ENCODE data around the gene CCL25.
A peak's percentile ranks its signal among the peaks of the same experiment; 100 is the strongest.
"Not testable (repeated sequence)": the region's sequence is repeated elsewhere in the genome, so short reads cannot be mapped to it uniquely, and the experiment has no call there.

CCL25 gene

GRCh38 chr19:8052464-8052859, at the start of gene CCL25:
Gene CCL25, plus strand, starts transcription at chr19:8052760. Its CDS starts 290 bp downstream, at chr19:8053050.
- DNase-seq, result no peak

- no peak for DNase-seq
Measured at GRCh38 chr19:8004001-8004400, 48.6 kb upstream of the CCL25 start.

GRCh38 chr19:8004723-8005513, 47.6 kb upstream of the CCL25 start:
- DNase-seq, result peak; percentile 35

GRCh38 chr19:8005534-8006256, 46.9 kb upstream of the CCL25 start, which contains the start of gene ELAVL1:
Gene ELAVL1, minus strand, starts transcription at chr19:8005641. Its CDS starts 13,826 bp downstream, at chr19:7991815.
- peak; percentile 91 for DNase-seq

- peak; percentile 50 for DNase-seq
Measured at GRCh38 chr19:8017808-8018207, 34.8 kb upstream of the CCL25 start.

GRCh38 chr19:8020681-8021080, 31.9 kb upstream of the CCL25 start:
- DNase-seq, result no peak

- no peak for DNase-seq
Measured at GRCh38 chr19:8021374-8021773, 31.2 kb upstream of the CCL25 start.

- no peak for DNase-seq
Measured at GRCh38 chr19:8022275-8022674, 30.3 kb upstream of the CCL25 start.

- DNase-seq, result no peak
Measured at GRCh38 chr19:8023371-8023770, 29.2 kb upstream of the CCL25 start.

- not testable (repeated sequence) for DNase-seq
Measured at GRCh38 chr19:8024256-8024655, 28.3 kb upstream of the CCL25 start.

GRCh38 chr19:8025316-8025715, 27.2 kb upstream of the CCL25 start:
- no peak for DNase-seq

- DNase-seq, result no peak
Measured at GRCh38 chr19:8028951-8029491, 23.5 kb upstream of the CCL25 start.

- no peak for DNase-seq
Measured at GRCh38 chr19:8030960-8031359, 21.6 kb upstream of the CCL25 start.

- DNase-seq, result not testable (repeated sequence)
Measured at GRCh38 chr19:8033287-8034177, 19.0 kb upstream of the CCL25 start.

- DNase-seq, result no peak
Measured at GRCh38 chr19:8034178-8034525, 18.4 kb upstream of the CCL25 start.

- DNase-seq, result no peak
Measured at GRCh38 chr19:8036434-8037099, 16.0 kb upstream of the CCL25 start.

- no peak for DNase-seq
Measured at GRCh38 chr19:8038815-8039214, 13.7 kb upstream of the CCL25 start.

GRCh38 chr19:8039231-8039630, 13.3 kb upstream of the CCL25 start:
- DNase-seq, result no peak

GRCh38 chr19:8041531-8041931, 11.0 kb upstream of the CCL25 start:
- no peak for DNase-seq

GRCh38 chr19:8042900-8043299, 9.7 kb upstream of the CCL25 start:
- no peak for DNase-seq

GRCh38 chr19:8044018-8044417, 8.5 kb upstream of the CCL25 start:
- no peak for DNase-seq

GRCh38 chr19:8045872-8046568, 6.5 kb upstream of the CCL25 start:
- DNase-seq, result no peak

Measured in CD4-positive, alpha-beta T cell treated with Interleukin-21 for 1 hour (primary cell).